HG03575 (cell line): Measurements from ENCODE around the gene GRIK3.

Experiments
- ATAC-seq: cut with Tn5 transposase; IDR thresholded peaks from one replicate; pipeline ENCODE4 v1.9.1; 2021; ENCODE audit not compliant: unreplicated experiment, insufficient number of reproducible peaks, low FRiP score; ENCODE audit errors: extremely low read depth

Gene GRIK3

DNA sequence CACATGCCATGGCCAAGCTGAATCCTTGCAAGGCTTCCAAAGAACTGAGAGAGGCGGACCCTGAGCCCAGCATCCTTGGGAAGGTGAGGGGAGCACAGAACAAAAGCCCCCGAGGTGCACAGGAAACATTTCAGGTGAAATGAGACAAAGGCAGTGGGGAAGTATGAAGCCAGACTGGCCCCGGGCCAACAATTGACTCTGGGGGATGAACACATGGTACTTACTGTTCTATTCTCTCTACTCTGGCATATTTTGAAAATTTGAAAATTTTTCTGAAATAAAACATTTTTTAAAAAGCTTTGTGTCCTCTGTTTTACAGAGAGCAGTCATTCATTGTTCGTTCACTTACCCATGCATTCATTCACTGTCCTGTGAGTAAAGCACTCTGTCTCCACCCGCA lies 77.7 kb downstream of the GRIK3 start:
- ATAC-seq = no peak

- ATAC-seq = no peak
Measured at GRCh38 chr1:36955016-36955415, 79.3 kb downstream of the GRIK3 start.

- ATAC-seq = no peak
Measured at GRCh38 chr1:36953061-36953460, 81.3 kb downstream of the GRIK3 start.

GRCh38 chr1:36951761-36952160 lies 82.6 kb downstream of the GRIK3 start:
- ATAC-seq = no peak

DNA sequence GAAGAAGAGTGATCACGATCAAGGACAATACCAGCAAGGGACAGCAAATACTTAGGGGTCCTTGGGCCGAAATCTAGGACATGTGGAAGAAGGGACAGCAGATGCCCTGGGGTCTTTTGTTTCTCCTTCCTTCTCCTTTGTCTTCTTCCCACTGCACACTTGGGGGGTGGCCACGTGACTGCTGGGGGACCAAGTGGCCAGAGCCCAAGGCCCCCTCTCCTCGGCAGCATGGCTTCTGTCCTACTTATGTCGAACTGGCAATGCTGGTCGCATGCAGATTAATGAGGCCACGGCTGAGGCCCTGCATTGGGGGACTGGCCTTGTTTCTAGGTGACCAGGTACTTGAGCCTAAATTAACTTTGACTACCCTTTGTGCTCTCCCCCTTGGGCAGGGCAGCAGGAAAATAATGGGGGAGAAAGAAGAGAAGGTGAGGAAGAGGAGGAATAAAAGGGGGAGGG lies 83.0 kb downstream of the GRIK3 start:
- no peak for ATAC-seq

DNA sequence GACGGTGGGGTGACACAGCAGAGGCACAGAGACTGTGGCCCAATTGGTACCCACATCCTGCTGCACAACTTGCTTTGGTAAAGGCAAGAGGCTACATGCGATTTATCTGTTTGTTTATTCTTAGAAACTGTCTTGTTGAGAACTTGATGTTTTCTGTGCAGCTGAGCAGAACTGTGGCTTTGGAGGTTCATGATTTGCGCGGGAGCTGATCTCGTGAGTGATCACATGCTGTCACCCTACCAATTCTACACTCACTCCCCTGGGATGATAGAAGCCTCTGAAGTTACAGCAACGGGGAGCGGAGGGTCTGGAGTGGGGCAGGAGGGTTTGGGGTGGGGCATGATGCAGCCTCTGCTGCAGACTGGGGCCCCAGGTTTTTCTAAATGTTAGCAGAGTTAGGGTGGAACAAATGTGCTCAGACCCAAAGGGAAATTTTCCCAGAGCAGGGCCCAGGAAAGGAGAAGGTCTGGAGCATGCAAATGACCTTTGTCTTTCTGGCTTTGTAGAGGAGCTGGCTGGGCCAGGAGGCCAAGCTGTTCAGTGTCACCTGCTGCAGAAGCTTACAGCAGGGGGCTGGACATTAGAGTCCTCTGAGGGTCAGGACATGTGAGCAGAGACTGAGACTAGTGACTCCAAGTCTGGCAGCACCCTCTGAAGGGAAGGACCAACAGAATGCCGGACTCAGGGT lies 83.6 kb downstream of the GRIK3 start:
- no peak for ATAC-seq

GRCh38 chr1:36948606-36949005 lies 85.7 kb downstream of the GRIK3 start:
- ATAC-seq = no peak

GRCh38 chr1:36948147-36948546 lies 86.2 kb downstream of the GRIK3 start:
- no peak for ATAC-seq

DNA sequence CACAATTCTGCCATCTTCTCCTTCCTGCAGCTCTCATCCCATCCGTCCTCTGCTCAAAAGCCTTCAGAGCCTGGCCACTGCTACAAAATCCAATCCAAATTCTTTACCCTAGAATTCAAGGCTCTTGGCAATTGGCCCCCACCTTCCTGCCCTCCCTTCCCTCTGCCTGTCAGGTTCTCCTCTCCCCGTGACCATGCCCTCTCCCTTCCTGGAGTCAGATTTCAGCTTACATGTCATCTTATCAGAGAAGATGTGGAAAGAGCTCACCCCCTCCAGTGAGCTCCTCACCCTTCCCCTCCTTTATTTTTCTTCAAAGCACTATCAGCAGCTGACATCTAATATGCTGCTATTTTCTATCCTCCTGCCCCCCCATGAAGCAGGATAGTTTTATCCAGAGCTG lies 86.9 kb downstream of the GRIK3 start:
- ATAC-seq = no peak

- no peak for ATAC-seq
Measured at GRCh38 chr1:36944883-36945282, 89.4 kb downstream of the GRIK3 start.

DNA sequence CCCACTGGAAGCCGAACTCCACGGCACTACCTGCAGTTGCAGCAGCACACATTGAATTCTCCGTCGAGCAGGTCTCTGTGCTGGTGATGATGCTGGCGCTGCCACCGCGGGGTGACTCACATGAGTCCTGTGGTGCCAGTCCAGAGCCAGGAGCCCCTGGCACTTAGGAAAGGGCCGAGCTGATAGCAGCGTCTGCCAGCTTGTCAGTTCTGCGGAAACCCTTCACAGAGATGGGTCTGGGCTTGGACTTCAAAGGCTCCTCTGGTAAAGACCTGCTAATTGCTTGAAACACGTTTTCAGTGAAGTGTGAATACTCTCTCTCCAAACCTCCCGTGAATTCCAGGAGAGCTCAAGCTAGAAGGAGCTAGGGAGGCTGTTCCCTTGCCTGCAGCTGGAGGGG lies 92.2 kb downstream of the GRIK3 start:
- ATAC-seq = no peak

GRCh38 chr1:36941316-36941978 lies 92.9 kb downstream of the GRIK3 start:
- ATAC-seq = no peak

- no peak for ATAC-seq
Measured at GRCh38 chr1:36938819-36939218, 95.5 kb downstream of the GRIK3 start.

DNA sequence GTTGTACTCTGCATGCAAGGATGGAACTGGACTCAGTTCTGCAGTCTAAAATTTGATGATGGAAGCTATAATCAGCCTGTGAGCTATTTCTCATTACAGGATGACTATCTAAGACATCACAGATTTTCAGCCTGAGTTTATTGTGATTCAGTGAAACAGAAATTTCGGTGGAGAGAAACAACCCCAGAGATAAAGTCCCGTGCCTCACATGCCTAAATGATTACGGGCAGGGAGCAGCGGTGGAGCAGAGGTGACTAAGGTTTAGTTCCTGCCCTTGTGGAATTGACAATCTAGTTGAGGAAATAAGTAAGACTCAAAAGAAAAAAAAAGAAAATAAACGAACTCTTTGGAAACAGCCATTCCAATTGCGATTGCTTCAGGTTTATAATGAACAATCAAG lies 96.9 kb downstream of the GRIK3 start:
- ATAC-seq = no peak

- no peak for ATAC-seq
Measured at GRCh38 chr1:36934061-36934460, 100.3 kb downstream of the GRIK3 start.

- no peak for ATAC-seq
Measured at GRCh38 chr1:36927826-36928225, 106.5 kb downstream of the GRIK3 start.

- no peak for ATAC-seq
Measured at GRCh38 chr1:36925251-36925650, 109.1 kb downstream of the GRIK3 start.

- no peak for ATAC-seq
Measured at GRCh38 chr1:36924282-36924811, 110.0 kb downstream of the GRIK3 start.

GRCh38 chr1:36922593-36923426 lies 111.5 kb downstream of the GRIK3 start:
- ATAC-seq = no peak

GRCh38 chr1:36922071-36922470 lies 112.2 kb downstream of the GRIK3 start:
- ATAC-seq = no peak
